Esophagus muscularis mucosa (tissue), 4 donors: ENCODE results near the gene GALR3. TPM values are rescaled to one million over a fixed set of nuclear protein-coding genes. Genes with fewer than 3 reads are reported as not detected.
A peak's percentile ranks its signal among the peaks of the same experiment; 100 is the strongest.

Experiments
- DNase-seq: peaks from one replicate; pipeline ENCODE4 v3.0.0-alpha.2; 2017; ENCODE audit errors: extremely low spot score
- H3K27ac ChIP-seq, 4 donors: fragments of 200-600 bp; sonication (generic); replicated peaks in 1 of 4; 1 replicate in 3 of 4; 2 replicates in 1 of 4; pipeline ENCODE4 v1.5.1; 2016 to 2019; ENCODE audit warnings: mild to moderate bottlenecking in 1 of 4
- H3K27me3 ChIP-seq, 4 donors: fragments of 200-600 bp; sonication (generic); one replicate each; pipeline versions ENCODE4 v1.5.1 to v1.6.0; 2016 to 2019
- H3K36me3 ChIP-seq, 4 donors: fragments of 200-600 bp; sonication (generic); one replicate each; pipeline ENCODE4 v1.5.1; 2016 to 2019
- H3K4me1 ChIP-seq, 4 donors: fragments of 200-600 bp; sonication (generic); one replicate each; pipeline ENCODE4 v1.5.1; 2016 to 2019
- H3K4me3 ChIP-seq, 4 donors: fragments of 200-600 bp; sonication (generic); 1 replicate in 2 of 4; 2 replicates in 2 of 4; pipeline ENCODE4 v1.5.1; 2016 to 2019; ENCODE audit warnings: mild to moderate bottlenecking in 4 of 4, moderate library complexity in 1 of 4
- H3K9me3 ChIP-seq, 4 donors: fragments of 200-600 bp; sonication (generic); 1 replicate in 3 of 4; 2 replicates in 1 of 4; pipeline ENCODE4 v1.5.1; 2016 to 2019
- CTCF ChIP-seq, 3 experiments: fragments of 200-600 bp in 2 of 3; fragments of 450-650 bp in 1 of 3; sonication (generic) in 2 of 3; IDR thresholded peaks; one replicate each; pipeline ENCODE4 v1.5.1; 2017 to 2019; ENCODE audit warnings: antibody characterized with exemption in 3 of 3, mild to moderate bottlenecking in 2 of 3, moderate library complexity in 1 of 3
- EP300 ChIP-seq: sonication (generic); formaldehyde crosslinking; IDR thresholded peaks from one replicate; pipeline ENCODE4 v1.6.1; 2017; ENCODE audit warnings: antibody characterized with exemption
- POLR2A ChIP-seq: fragments of 450-650 bp; IDR thresholded peaks from one replicate; pipeline ENCODE4 v1.6.1; 2017; ENCODE audit warnings: antibody characterized with exemption, moderate library complexity, mild to moderate bottlenecking, low read depth
- POLR2AphosphoS5 ChIP-seq, 2 donors: sonication (generic); formaldehyde crosslinking; IDR thresholded peaks; one replicate each; pipeline ENCODE4 v1.6.1; 2017; ENCODE audit warnings: antibody characterized with exemption in 2 of 2
- whole genome bisulfite sequencing: methylation state at CpG from one replicate; pipeline ENCODE4 v1.1.5; 2018; 5-methylcytosine and 5-hydroxymethylcytosine counted together
- intact Hi-C: fragments of 100-400 bp; cut with DNase I; formaldehyde crosslinking; loops from one replicate; pipeline ENCODE4 v1.15.1; 2023
- total RNA-seq, 4 donors: library from RNA; depleted of rRNA; stranded (reverse); fragments of >200 nt; gene quantifications; one replicate each; pipeline versions ENCODE4 v1.1.0 to v1.2.1, GENCODE V29; 2016

GALR3 gene
- total RNA-seq, 4 donors from 2014 or later: not detected

DNA sequence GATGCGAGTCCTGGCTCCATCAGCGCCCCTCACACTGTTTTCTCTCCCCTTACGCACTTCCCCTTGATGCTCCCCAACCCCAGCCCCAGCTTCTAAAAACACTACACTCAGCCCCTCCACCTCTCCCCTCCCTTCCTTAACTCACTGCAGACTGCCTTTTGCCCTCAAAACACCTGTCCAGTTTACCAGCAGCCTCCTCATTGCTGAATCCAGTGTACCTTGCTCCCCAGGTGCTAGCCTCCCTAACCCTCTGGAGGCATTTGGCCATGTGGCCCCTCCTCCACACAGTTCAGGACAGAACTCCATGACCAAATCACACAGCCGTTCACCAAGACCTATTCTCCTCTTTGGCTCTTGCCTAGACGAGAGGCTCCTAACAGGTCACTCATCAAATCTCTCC is 2.8 kb upstream of the GALR3 start:
- H3K4me3 ChIP-seq: no peak overlapping the region
- H3K36me3 ChIP-seq: peaks cover 0 to 15% (median 8%) of the 10 kb centered on the region in 4 donors
- 88% methylated on average over 5 of the region's 5 CpGs for WGBS
- no peaks in the 10 kb centered on the region for H3K9me3 ChIP-seq
- no peak for DNase-seq
- intact Hi-C loops: no loop called here
- H3K4me1 ChIP-seq: peaks cover 17 to 34% (median 29%) of the 10 kb centered on the region in 4 donors
- TF ChIP-seq CTCF (IDR thresholded peaks at IDR 0.05): no peak
- peaks cover 0 to 63% (median 0%) of the 10 kb centered on the region in 4 donors for H3K27me3 ChIP-seq
- H3K27ac ChIP-seq: no peak overlapping the region

DNA sequence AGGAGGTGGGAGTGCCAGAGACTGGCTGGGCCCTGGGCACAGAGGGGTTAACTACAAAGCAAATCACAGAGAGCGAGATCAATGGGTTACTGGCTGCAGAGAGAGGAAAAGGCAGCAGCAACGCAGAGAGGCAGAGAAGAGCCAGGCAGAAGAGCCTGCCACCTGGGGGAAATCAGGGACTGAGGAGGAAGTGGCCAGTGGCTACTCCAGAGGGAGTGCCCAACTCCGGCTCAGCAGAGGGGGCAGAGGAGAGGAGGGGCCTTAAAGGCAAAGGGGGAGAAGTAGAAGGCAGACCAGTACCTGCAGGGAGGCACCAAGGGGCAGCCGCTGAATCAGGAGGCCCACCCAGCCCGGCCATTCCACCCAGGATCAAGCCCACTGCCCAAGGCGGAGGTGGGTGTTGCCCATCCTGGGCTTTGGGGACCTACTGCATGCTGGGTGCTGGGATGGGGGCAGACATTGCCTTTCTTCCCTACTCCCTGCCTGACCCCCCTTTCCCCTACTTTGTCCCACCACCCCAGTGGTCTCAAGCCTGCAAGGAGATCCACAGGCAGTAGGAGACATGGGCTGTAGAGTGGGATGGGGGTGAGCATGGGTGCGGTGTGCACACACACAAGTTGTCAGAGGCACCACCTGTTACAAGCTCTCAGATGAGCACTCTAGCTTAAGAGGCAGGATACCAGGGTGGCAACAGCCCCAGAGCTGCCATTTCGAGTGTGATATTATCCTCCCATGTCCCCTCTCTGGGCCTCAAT is 926 bp upstream of the GALR3 start:
- WGBS: 56% methylated on average over 8 of the region's 8 CpGs

GRCh38 chr22:37824674-37825641 is 1.8 kb downstream of the GALR3 start:
- WGBS: 26% methylated on average over 30 of the region's 135 CpGs
- Histone ChIP-seq H3K36me3 (peaks cover 4 to 19% (median 11%) of the 10 kb centered on the region in 4 donors), H3K27ac (no peak overlapping the region), H3K4me3 (peak overlapping the region; percentile 37 to 52 (median 40)), H3K4me1 (peaks cover 4 to 32% (median 21%) of the 10 kb centered on the region in 4 donors), H3K9me3 (no peaks in the 10 kb centered on the region), H3K27me3 (peaks cover 0 to 49% (median 0%) of the 10 kb centered on the region in 4 donors)
- intact Hi-C loops: no loop called here
- TF ChIP-seq POLR2AphosphoS5 (IDR thresholded peaks at IDR 0.05) (no peak), CTCF (IDR thresholded peaks at IDR 0.05) (no peak), EP300 (no peak), POLR2A (no peak)
- DNase-seq: no peak

More for the DNA sequence above, 926 bp upstream of the GALR3 start:
- Histone ChIP-seq H3K9me3 (no peaks in the 10 kb centered on the region), H3K4me1 (peaks cover 21 to 46% (median 37%) of the 10 kb centered on the region in 4 donors), H3K27me3 (peaks cover 0 to 63% (median 0%) of the 10 kb centered on the region in 4 donors), H3K36me3 (no peaks in the 10 kb centered on the region), H3K4me3 (no peak overlapping the region), H3K27ac (no peak overlapping the region)
- intact Hi-C loops: no loop called here
- DNase-seq: no peak
- TF ChIP-seq POLR2AphosphoS5 (IDR thresholded peaks at IDR 0.05) (no peak), CTCF (IDR thresholded peaks at IDR 0.05) (no peak), EP300 (no peak), POLR2A (no peak)

- intact Hi-C loops: no loop called here
- H3K27ac ChIP-seq: peak overlapping the region in 2 of 4 donors; percentile 54 to 60
- no peak for TF ChIP-seq POLR2A
- no peak for TF ChIP-seq CTCF (IDR thresholded peaks at IDR 0.05)
- TF ChIP-seq POLR2AphosphoS5 (IDR thresholded peaks at IDR 0.05): no peak
- no peak for TF ChIP-seq EP300
- 26% methylated on average over 9 of the region's 9 CpGs for WGBS
- no peak overlapping the region for H3K4me3 ChIP-seq
- no peak for DNase-seq
- H3K9me3 ChIP-seq: no peaks in the 10 kb centered on the region
- peaks cover 25 to 40% (median 31%) of the 10 kb centered on the region in 4 donors for H3K36me3 ChIP-seq
- H3K27me3 ChIP-seq: peaks cover 0 to 30% (median 0%) of the 10 kb centered on the region in 4 donors
- H3K4me1 ChIP-seq: peaks cover 4 to 32% (median 21%) of the 10 kb centered on the region in 4 donors
These were observed 3.9 kb downstream of the GALR3 start for GRCh38 chr22:37827056-37827455.
